ENCODE data around the gene CR1L.

The CR1L gene

GRCh38 chr1:207644852-207645634, at the start of gene CR1L:
Gene CR1L, plus strand, starts transcription at chr1:207645133. Its CDS starts 101 bp downstream, at chr1:207645234.
- no peak for DNase-seq (ENCODE audit: insufficient read length, low spot score)
- no peak for FAIRE-seq

GRCh38 chr1:207603777-207604176, 41.2 kb upstream of the CR1L start:
- no peak for TF ChIP-seq CTCF (IDR thresholded peaks at IDR 0.05; ENCODE audit: insufficient read depth, missing control alignments)
- DNase-seq (ENCODE audit: insufficient read length, low spot score) (no peak), FAIRE-seq (no peak)

More at GRCh38 chr1:207644852-207645634, at the start of gene CR1L:
- no peak for TF ChIP-seq CTCF (IDR thresholded peaks at IDR 0.05; ENCODE audit: insufficient read depth, missing control alignments)

- FAIRE-seq, result no peak
- TF ChIP-seq CTCF (IDR thresholded peaks at IDR 0.05; ENCODE audit: insufficient read depth, missing control alignments), result no peak
- DNase-seq (ENCODE audit: insufficient read length, low spot score), result no peak
These were observed 39.2 kb upstream of the CR1L start for GRCh38 chr1:207605444-207606361.

- FAIRE-seq (no peak), DNase-seq (ENCODE audit: insufficient read length, low spot score) (no peak)
These were observed 38.6 kb upstream of the CR1L start for GRCh38 chr1:207606362-207606755.

GRCh38 chr1:207612762-207613161, 32.2 kb upstream of the CR1L start:
- FAIRE-seq (no peak), DNase-seq (ENCODE audit: insufficient read length, low spot score) (no peak)
- no peak for TF ChIP-seq CTCF (IDR thresholded peaks at IDR 0.05; ENCODE audit: insufficient read depth, missing control alignments)

More at GRCh38 chr1:207606362-207606755, 38.6 kb upstream of the CR1L start:
- no peak for TF ChIP-seq CTCF (IDR thresholded peaks at IDR 0.05; ENCODE audit: insufficient read depth, missing control alignments)

- peak; percentile 65 for TF ChIP-seq CTCF (IDR thresholded peaks at IDR 0.05; ENCODE audit: insufficient read depth, missing control alignments)
- no peak for DNase-seq (ENCODE audit: insufficient read length, low spot score)
- FAIRE-seq, result no peak
These were observed 24.9 kb upstream of the CR1L start for GRCh38 chr1:207619871-207620542.
